ENCODE measurements around the gene PLEKHH1.
"Not testable (repeated sequence)": the region's sequence is repeated elsewhere in the genome, so short reads cannot be mapped to it uniquely, and the experiment has no call there.

The PLEKHH1 gene

GRCh38 chr14:67537736-67538135 lies 4.6 kb downstream of the PLEKHH1 start:
- no peak for DNase-seq

- no peak for DNase-seq
Measured at GRCh38 chr14:67538501-67538900, 5.4 kb downstream of the PLEKHH1 start.

- no peak for DNase-seq
Measured at GRCh38 chr14:67539116-67539515, 6.0 kb downstream of the PLEKHH1 start.

GRCh38 chr14:67541448-67542387 lies 8.6 kb downstream of the PLEKHH1 start:
- no peak for DNase-seq

- not testable (repeated sequence) for DNase-seq
Measured at GRCh38 chr14:67542620-67543019, 9.5 kb downstream of the PLEKHH1 start.

GRCh38 chr14:67544590-67544989 lies 11.5 kb downstream of the PLEKHH1 start:
- no peak for DNase-seq

- DNase-seq, result no peak
Measured at GRCh38 chr14:67547224-67547780, 14.2 kb downstream of the PLEKHH1 start.

GRCh38 chr14:67549734-67550133 lies 16.6 kb downstream of the PLEKHH1 start:
- DNase-seq, result no peak

- no peak for DNase-seq
Measured at GRCh38 chr14:67551123-67551522, 18.0 kb downstream of the PLEKHH1 start.

GRCh38 chr14:67551940-67552339 lies 18.9 kb downstream of the PLEKHH1 start:
- no peak for DNase-seq

- DNase-seq, result no peak
Measured at GRCh38 chr14:67553547-67553946, 20.5 kb downstream of the PLEKHH1 start.

- DNase-seq, result no peak
Measured at GRCh38 chr14:67554341-67554740, 21.3 kb downstream of the PLEKHH1 start.

- no peak for DNase-seq
Measured at GRCh38 chr14:67555518-67556090, 22.5 kb downstream of the PLEKHH1 start.

GRCh38 chr14:67556671-67557070 lies 23.6 kb downstream of the PLEKHH1 start:
- no peak for DNase-seq

- no peak for DNase-seq
Measured at GRCh38 chr14:67557118-67557517, 24.0 kb downstream of the PLEKHH1 start.

- DNase-seq, result no peak
Measured at GRCh38 chr14:67557656-67558055, 24.6 kb downstream of the PLEKHH1 start.

GRCh38 chr14:67559639-67560038 lies 26.5 kb downstream of the PLEKHH1 start:
- DNase-seq, result no peak

- no peak for DNase-seq
Measured at GRCh38 chr14:67562025-67562775, 29.1 kb downstream of the PLEKHH1 start.

GRCh38 chr14:67562776-67563150 lies 29.7 kb downstream of the PLEKHH1 start:
- DNase-seq, result no peak

GRCh38 chr14:67564236-67564635 lies 31.1 kb downstream of the PLEKHH1 start:
- DNase-seq, result no peak

GRCh38 chr14:67566908-67567307 lies 33.8 kb downstream of the PLEKHH1 start:
- no peak for DNase-seq

- DNase-seq, result no peak
Measured at GRCh38 chr14:67567654-67568053, 34.6 kb downstream of the PLEKHH1 start.

- DNase-seq, result no peak
Measured at GRCh38 chr14:67569011-67569650, 36.0 kb downstream of the PLEKHH1 start.
